GF-D8 (cell line): ENCODE results near the gene HLA-A.
"Not testable (repeated sequence)": the region's sequence is repeated elsewhere in the genome, so short reads cannot be mapped to it uniquely, and the experiment has no call there.

Source experiments
- DNase-seq: peaks from one replicate; lab custom pipeline; 2025; lab: John Stamatoyannopoulos, UW

Gene HLA-A

GRCh38 chr6:29963697-29964096, 21.4 kb downstream of the HLA-A start:
- not testable (repeated sequence) for DNase-seq

- DNase-seq: no peak
Observed at GRCh38 chr6:29964518-29964886, 22.2 kb downstream of the HLA-A start.

- DNase-seq: peak; percentile 98
Observed at GRCh38 chr6:29964887-29965562, 22.7 kb downstream of the HLA-A start.

GRCh38 chr6:29965563-29965872, 23.2 kb downstream of the HLA-A start:
- no peak for DNase-seq

- DNase-seq: peak; percentile 83
Observed at GRCh38 chr6:29965873-29966601, 23.7 kb downstream of the HLA-A start.

- peak; percentile 33 for DNase-seq
Observed at GRCh38 chr6:29967379-29968010, 25.2 kb downstream of the HLA-A start.

GRCh38 chr6:29968130-29968529, 25.8 kb downstream of the HLA-A start:
- no peak for DNase-seq

GRCh38 chr6:29968905-29969304, 26.6 kb downstream of the HLA-A start:
- DNase-seq: no peak

GRCh38 chr6:29970711-29971110, 28.4 kb downstream of the HLA-A start:
- no peak for DNase-seq

- DNase-seq: no peak
Observed at GRCh38 chr6:29974901-29975560, 32.7 kb downstream of the HLA-A start.

- no peak for DNase-seq
Observed at GRCh38 chr6:29975561-29975907, 33.2 kb downstream of the HLA-A start.

- DNase-seq: no peak
Observed at GRCh38 chr6:29976253-29976587, 33.9 kb downstream of the HLA-A start.

GRCh38 chr6:29976588-29977424, 34.5 kb downstream of the HLA-A start:
- DNase-seq: peak; percentile 30

GRCh38 chr6:29977425-29977727, 35.0 kb downstream of the HLA-A start:
- DNase-seq: no peak

GRCh38 chr6:29980013-29980412, 37.7 kb downstream of the HLA-A start:
- not testable (repeated sequence) for DNase-seq

- no peak for DNase-seq
Observed at GRCh38 chr6:29980511-29980910, 38.2 kb downstream of the HLA-A start.

GRCh38 chr6:29981211-29981812, 39.0 kb downstream of the HLA-A start:
- no peak for DNase-seq

GRCh38 chr6:29982097-29982496, 39.8 kb downstream of the HLA-A start:
- DNase-seq: no peak

- no peak for DNase-seq
Observed at GRCh38 chr6:29984232-29984631, 41.9 kb downstream of the HLA-A start.

- no peak for DNase-seq
Observed at GRCh38 chr6:29984992-29985391, 42.7 kb downstream of the HLA-A start.

- no peak for DNase-seq
Observed at GRCh38 chr6:29986179-29986781, 43.9 kb downstream of the HLA-A start.

- no peak for DNase-seq
Observed at GRCh38 chr6:29989211-29989610, 46.9 kb downstream of the HLA-A start.
